Measurements from ENCODE around the gene ACSS3. TPM values are rescaled to one million over a fixed set of nuclear protein-coding genes. Genes with fewer than 3 reads are reported as not detected.

ACSS3 gene
- total RNA-seq, 4 donors from 2014 or later: 78.1 to 106 (median 83.8) TPM

DNA sequence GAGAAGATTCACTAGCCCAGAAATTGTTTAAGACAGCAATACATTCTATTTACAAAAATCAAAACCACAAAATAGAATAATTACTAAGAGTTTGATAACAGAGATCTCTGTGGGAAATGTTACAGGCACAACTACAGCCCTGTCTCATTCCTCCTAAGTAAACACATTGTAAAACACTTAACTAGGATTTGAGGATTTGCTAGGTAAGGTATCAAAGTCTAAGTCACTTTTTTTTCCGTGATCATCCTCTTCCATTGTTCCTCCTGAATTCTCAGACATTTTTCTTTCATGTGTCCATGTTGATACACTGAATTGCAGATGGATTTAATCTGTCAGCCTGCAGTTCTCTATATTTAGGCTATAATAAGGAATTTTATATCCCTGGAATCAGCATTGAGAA, 127.5 kb downstream of the ACSS3 start:
- Histone ChIP-seq H3K9me3 (no peaks in the 10 kb centered on the region), H3K4me1 (peaks cover 0 to 16% (median 2%) of the 10 kb centered on the region in 4 donors), H3K4me3 (no peak overlapping the region), H3K27me3 (no peaks in the 10 kb centered on the region), H3K36me3 (no peaks in the 10 kb centered on the region), H3K27ac (no peak overlapping the region)
- TF ChIP-seq EP300 (IDR thresholded peaks at IDR 0.05) (no peak), POLR2A (IDR thresholded peaks at IDR 0.05) (no peak)
- TF ChIP-seq, protein P1, sequence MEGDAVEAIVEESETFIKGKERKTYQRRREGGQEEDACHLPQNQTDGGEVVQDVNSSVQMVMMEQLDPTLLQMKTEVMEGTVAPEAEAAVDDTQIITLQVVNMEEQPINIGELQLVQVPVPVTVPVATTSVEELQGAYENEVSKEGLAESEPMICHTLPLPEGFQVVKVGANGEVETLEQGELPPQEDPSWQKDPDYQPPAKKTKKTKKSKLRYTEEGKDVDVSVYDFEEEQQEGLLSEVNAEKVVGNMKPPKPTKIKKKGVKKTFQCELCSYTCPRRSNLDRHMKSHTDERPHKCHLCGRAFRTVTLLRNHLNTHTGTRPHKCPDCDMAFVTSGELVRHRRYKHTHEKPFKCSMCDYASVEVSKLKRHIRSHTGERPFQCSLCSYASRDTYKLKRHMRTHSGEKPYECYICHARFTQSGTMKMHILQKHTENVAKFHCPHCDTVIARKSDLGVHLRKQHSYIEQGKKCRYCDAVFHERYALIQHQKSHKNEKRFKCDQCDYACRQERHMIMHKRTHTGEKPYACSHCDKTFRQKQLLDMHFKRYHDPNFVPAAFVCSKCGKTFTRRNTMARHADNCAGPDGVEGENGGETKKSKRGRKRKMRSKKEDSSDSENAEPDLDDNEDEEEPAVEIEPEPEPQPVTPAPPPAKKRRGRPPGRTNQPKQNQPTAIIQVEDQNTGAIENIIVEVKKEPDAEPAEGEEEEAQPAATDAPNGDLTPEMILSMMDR (IDR thresholded peaks at IDR 0.05): no peak
- no peak for DNase-seq (ENCODE audit: low spot score in 2 of 2)
- 95 to 100% methylated on average over 1 of the region's 1 CpG for WGBS, 2 donors

DNA sequence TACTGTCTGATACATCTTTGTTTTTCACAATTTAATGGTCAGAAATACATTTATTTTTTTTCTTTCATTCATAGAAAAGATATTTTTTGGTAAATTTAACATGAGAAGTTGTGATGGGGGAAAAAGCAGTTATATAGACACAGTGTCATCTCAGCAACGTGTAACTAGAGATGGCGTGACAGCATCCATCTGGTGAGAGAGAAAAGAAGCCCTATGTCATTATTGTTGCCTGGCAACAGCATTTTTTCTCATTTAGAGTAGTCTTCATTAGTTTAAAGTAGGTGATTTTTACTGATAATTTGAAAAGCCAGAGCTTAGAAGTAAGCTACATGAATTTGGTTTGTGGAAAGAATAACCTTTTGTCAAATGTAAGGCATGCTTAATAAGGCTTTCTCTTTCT, 128.6 kb downstream of the ACSS3 start:
- 79 to 84% methylated on average over 2 of the region's 2 CpGs for WGBS, 2 donors
- Histone ChIP-seq H3K27me3 (no peaks in the 10 kb centered on the region), H3K36me3 (no peaks in the 10 kb centered on the region), H3K4me1 (peaks cover 0 to 16% (median 2%) of the 10 kb centered on the region in 4 donors), H3K27ac (no peak overlapping the region), H3K9me3 (no peaks in the 10 kb centered on the region), H3K4me3 (no peak overlapping the region)
- DNase-seq (ENCODE audit: low spot score in 2 of 2): no peak
- no peak for TF ChIP-seq POLR2A (IDR thresholded peaks at IDR 0.05)
- TF ChIP-seq, protein P1 (IDR thresholded peaks at IDR 0.05): no peak
- TF ChIP-seq EP300 (IDR thresholded peaks at IDR 0.05): no peak

DNA sequence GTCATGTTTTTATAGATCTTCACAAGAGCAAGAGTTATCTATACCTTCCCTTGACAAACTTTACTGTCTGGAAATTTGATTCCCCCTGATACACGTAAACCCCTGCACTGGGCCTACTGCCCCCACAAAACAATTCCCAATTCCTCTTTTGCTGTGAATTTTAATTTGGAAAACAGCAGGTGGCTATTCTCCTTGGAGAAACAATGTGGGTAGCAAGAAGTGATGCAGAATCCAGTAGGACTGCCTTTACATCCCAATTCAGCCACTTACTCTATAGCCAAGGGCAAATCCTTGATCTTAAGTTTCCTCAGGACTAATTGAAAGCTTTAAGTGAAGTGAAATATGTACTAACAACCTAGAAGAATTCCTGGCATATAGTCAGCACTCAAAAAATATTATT, 129.3 kb downstream of the ACSS3 start:
- Histone ChIP-seq H3K4me3 (no peak overlapping the region), H3K4me1 (peaks cover 0 to 16% (median 2%) of the 10 kb centered on the region in 4 donors), H3K9me3 (no peaks in the 10 kb centered on the region), H3K27ac (no peak overlapping the region), H3K27me3 (no peaks in the 10 kb centered on the region), H3K36me3 (no peaks in the 10 kb centered on the region)
- WGBS, 2 donors: 88 to 90% methylated on average over 1 of the region's 1 CpG
- no peak for DNase-seq (ENCODE audit: low spot score in 2 of 2)
- no peak for TF ChIP-seq EP300 (IDR thresholded peaks at IDR 0.05)
- no peak for TF ChIP-seq POLR2A (IDR thresholded peaks at IDR 0.05)
- TF ChIP-seq, protein P1 (IDR thresholded peaks at IDR 0.05): no peak

DNA sequence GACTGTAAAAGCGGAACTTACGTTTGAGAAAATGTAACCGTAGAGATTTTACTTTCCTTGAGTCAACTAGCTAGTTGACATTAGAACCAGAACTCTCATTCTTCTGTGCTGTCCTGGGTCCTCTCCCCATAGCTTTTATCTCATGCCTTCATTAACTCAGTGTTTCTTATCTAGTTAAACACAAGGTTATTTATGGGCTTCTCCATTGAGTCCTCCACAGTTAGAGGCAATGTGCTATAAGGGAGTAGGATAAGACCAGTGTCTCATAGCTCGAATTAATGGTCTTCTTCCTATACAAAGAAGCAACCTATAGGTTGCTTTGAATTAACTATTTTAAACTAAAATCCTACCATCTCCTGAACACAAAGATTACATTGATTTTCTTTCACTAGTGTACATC, 129.8 kb downstream of the ACSS3 start:
- no peak overlapping the region for H3K27ac ChIP-seq
- H3K9me3 ChIP-seq: no peaks in the 10 kb centered on the region
- no peak for DNase-seq (ENCODE audit: low spot score in 2 of 2)
- TF ChIP-seq EP300 (IDR thresholded peaks at IDR 0.05): no peak
- TF ChIP-seq POLR2A (IDR thresholded peaks at IDR 0.05): no peak
- TF ChIP-seq, protein P1 (IDR thresholded peaks at IDR 0.05): no peak
- peaks cover 0 to 16% (median 2%) of the 10 kb centered on the region in 4 donors for H3K4me1 ChIP-seq
- H3K36me3 ChIP-seq: no peaks in the 10 kb centered on the region
- H3K27me3 ChIP-seq: no peaks in the 10 kb centered on the region
- no peak overlapping the region for H3K4me3 ChIP-seq
- 66 to 86% methylated on average over 4 of the region's 4 CpGs for WGBS, 2 donors

DNA sequence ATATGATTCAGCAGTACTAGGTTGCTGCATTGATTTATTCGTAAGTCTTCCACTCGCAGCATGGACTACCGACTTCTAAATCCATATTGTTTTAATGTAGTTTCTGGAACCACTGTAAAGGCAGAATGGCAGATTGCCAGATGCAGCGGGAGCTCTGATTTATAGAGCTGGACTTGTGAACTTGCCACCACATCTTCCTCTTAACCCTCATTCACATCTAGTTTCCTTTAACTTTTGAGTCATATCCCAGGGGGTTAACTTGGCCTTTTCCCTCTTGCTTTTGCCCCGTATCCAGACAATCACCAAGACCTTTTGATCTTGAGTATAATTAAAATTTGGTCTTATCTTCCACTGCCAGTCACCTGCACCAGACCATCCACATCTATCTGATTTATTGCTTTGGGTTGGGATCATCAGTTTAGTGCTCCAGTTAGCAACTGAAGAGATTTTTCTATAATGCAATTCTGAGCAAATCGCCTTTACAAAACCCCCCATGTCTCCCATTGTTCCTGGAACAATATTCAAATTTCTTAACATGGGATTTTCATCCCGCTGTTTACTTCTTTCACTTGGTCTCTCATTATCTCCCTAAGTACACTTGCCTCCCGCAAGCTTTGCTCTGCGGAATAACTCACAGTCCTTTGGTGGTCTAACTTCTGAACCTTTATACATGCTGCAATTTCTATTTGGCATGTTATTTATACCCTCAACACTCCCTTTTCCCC, 130.5 kb downstream of the ACSS3 start:
- Histone ChIP-seq H3K27ac (no peak overlapping the region), H3K4me1 (peaks cover 0 to 16% (median 2%) of the 10 kb centered on the region in 4 donors)
- TF ChIP-seq EP300 (IDR thresholded peaks at IDR 0.05) (no peak), POLR2A (IDR thresholded peaks at IDR 0.05) (no peak)
- TF ChIP-seq, protein P1 (IDR thresholded peaks at IDR 0.05): no peak

More for the DNA sequence above, 130.5 kb downstream of the ACSS3 start:
- 63 to 69% methylated on average over 9 of the region's 9 CpGs for WGBS, 2 donors
- DNase-seq (ENCODE audit: low spot score in 2 of 2): no peak
- Histone ChIP-seq H3K27me3 (no peaks in the 10 kb centered on the region), H3K4me3 (no peak overlapping the region), H3K36me3 (no peaks in the 10 kb centered on the region), H3K9me3 (no peaks in the 10 kb centered on the region)
